HEK293 (cell line): ENCODE measurements around the gene G6PD.

Experiments used
- GLIS2 ChIP-seq: fragments of 450-650 bp; formaldehyde crosslinking; IDR thresholded peaks from 2 replicates; pipeline ENCODE4 v1.5.1; 2016; ENCODE audit warnings: missing biosample characterization, missing genetic modification characterization
- HOXC10 ChIP-seq: sonication (generic); formaldehyde crosslinking; IDR thresholded peaks from 2 replicates; pipeline ENCODE4 v1.8.1; 2023; ENCODE audit warnings: mild to moderate bottlenecking, missing genetic modification reagents
- KLF8 ChIP-seq: fragments of 450-650 bp; formaldehyde crosslinking; IDR thresholded peaks from 2 replicates; pipeline ENCODE4 v1.5.1; 2016; ENCODE audit warnings: missing biosample characterization, missing genetic modification characterization
- OVOL3 ChIP-seq: fragments of 450-650 bp; formaldehyde crosslinking; IDR thresholded peaks from 2 replicates; pipeline ENCODE4 v1.5.1; 2016; ENCODE audit warnings: missing biosample characterization, missing genetic modification characterization
- PRDM4 ChIP-seq: fragments of 450-650 bp; formaldehyde crosslinking; IDR thresholded peaks from 2 replicates; pipeline ENCODE4 v1.5.1; 2017; ENCODE audit warnings: missing biosample characterization, missing genetic modification characterization
- SALL2 ChIP-seq: fragments of 450-650 bp; formaldehyde crosslinking; IDR thresholded peaks from 2 replicates; pipeline ENCODE4 v1.5.0; 2017; ENCODE audit warnings: missing biosample characterization, mild to moderate bottlenecking, missing genetic modification characterization, borderline replicate concordance
- SCRT2 ChIP-seq: fragments of 450-650 bp; formaldehyde crosslinking; IDR thresholded peaks from 2 replicates; pipeline ENCODE4 v1.5.1; 2016; ENCODE audit warnings: missing biosample characterization, missing genetic modification characterization
- ZBTB17 ChIP-seq: fragments of 450-650 bp; formaldehyde crosslinking; IDR thresholded peaks from 2 replicates; pipeline ENCODE4 v1.5.1; 2016; ENCODE audit warnings: missing biosample characterization, missing genetic modification characterization
- ZEB2 ChIP-seq: fragments of 450-650 bp; formaldehyde crosslinking; IDR thresholded peaks from 2 replicates; pipeline ENCODE4 v1.5.1; 2016; ENCODE audit warnings: missing biosample characterization, missing genetic modification characterization
- ZFP69B ChIP-seq: fragments of 450-650 bp; formaldehyde crosslinking; IDR thresholded peaks from 2 replicates; pipeline ENCODE4 v1.5.1; 2016; ENCODE audit warnings: missing biosample characterization, missing genetic modification characterization
- ZIC2 ChIP-seq: fragments of 450-650 bp; formaldehyde crosslinking; IDR thresholded peaks from 2 replicates; pipeline ENCODE4 v1.5.1; 2016; ENCODE audit warnings: missing biosample characterization, missing genetic modification characterization
- ZNF10 ChIP-seq: fragments of 450-650 bp; formaldehyde crosslinking; IDR thresholded peaks from 2 replicates; pipeline ENCODE4 v1.5.1; 2017; ENCODE audit warnings: missing biosample characterization, missing genetic modification characterization
- ZNF169 ChIP-seq: fragments of 450-650 bp; formaldehyde crosslinking; IDR thresholded peaks from 2 replicates; pipeline ENCODE4 v1.5.1; 2016; ENCODE audit warnings: missing biosample characterization, missing genetic modification characterization
- ZNF18 ChIP-seq: fragments of 450-650 bp; formaldehyde crosslinking; IDR thresholded peaks from 2 replicates; pipeline ENCODE4 v1.5.1; 2016; ENCODE audit warnings: missing biosample characterization, missing genetic modification characterization
- ZNF221 ChIP-seq: fragments of 450-650 bp; formaldehyde crosslinking; IDR thresholded peaks from 2 replicates; pipeline ENCODE4 v1.5.1; 2017; ENCODE audit warnings: missing biosample characterization, missing genetic modification characterization, borderline replicate concordance
- ZNF274 ChIP-seq, 2 experiments: fragments of 200-500 bp in 1 of 2; fragments of 450-650 bp in 1 of 2; sonication (Bioruptor generic) in 1 of 2; formaldehyde crosslinking in 1 of 2; IDR thresholded peaks; 2 replicates each; pipeline versions ENCODE4 v1.5.1 to v1.6.1; 2014 to 2016; ENCODE audit warnings: borderline replicate concordance in 1 of 2, inconsistent platforms in 1 of 2, low read length in 1 of 2, missing biosample characterization in 1 of 2, missing genetic modification characterization in 1 of 2
- ZNF37A ChIP-seq: fragments of 450-650 bp; IDR thresholded peaks from 2 replicates; pipeline ENCODE4 v1.5.1; 2018; ENCODE audit warnings: missing biosample characterization, missing genetic modification characterization
- ZNF416 ChIP-seq: fragments of 450-650 bp; formaldehyde crosslinking; IDR thresholded peaks from 2 replicates; pipeline ENCODE4 v1.5.1; 2016; ENCODE audit warnings: missing biosample characterization, missing genetic modification characterization
- ZNF600 ChIP-seq: fragments of 450-650 bp; formaldehyde crosslinking; IDR thresholded peaks from 2 replicates; pipeline ENCODE4 v1.5.1; 2016; ENCODE audit warnings: missing biosample characterization, missing genetic modification characterization
- ZNF677 ChIP-seq: fragments of 450-650 bp; IDR thresholded peaks from 2 replicates; pipeline ENCODE4 v1.5.0; 2018; ENCODE audit warnings: missing biosample characterization, mild to moderate bottlenecking, missing genetic modification characterization, moderate library complexity
- ZNF692 ChIP-seq: fragments of 450-650 bp; formaldehyde crosslinking; IDR thresholded peaks from 2 replicates; pipeline ENCODE4 v1.5.1; 2016; ENCODE audit warnings: missing biosample characterization, missing genetic modification characterization
- ZNF76 ChIP-seq: fragments of 450-650 bp; formaldehyde crosslinking; IDR thresholded peaks from 2 replicates; pipeline ENCODE4; 2016; ENCODE audit warnings: low read depth, missing biosample characterization, missing genetic modification characterization, borderline replicate concordance
- ZSCAN30 ChIP-seq: fragments of 450-650 bp; IDR thresholded peaks from 2 replicates; pipeline ENCODE4 v1.5.1; 2018; ENCODE audit warnings: missing biosample characterization, mild to moderate bottlenecking, missing genetic modification characterization, moderate library complexity
- TF ChIP-seq, protein P1 (sequence below): fragments of 450-650 bp; IDR thresholded peaks from 2 replicates; pipeline ENCODE4 v1.5.1; 2018; ENCODE audit warnings: missing biosample characterization, mild to moderate bottlenecking, missing genetic modification characterization
- TF ChIP-seq, protein P2 (sequence below): fragments of 450-650 bp; formaldehyde crosslinking; IDR thresholded peaks from 2 replicates; pipeline ENCODE4 v1.5.1; 2016; ENCODE audit warnings: missing biosample characterization, missing genetic modification characterization
- TF ChIP-seq, protein P3 (sequence below): fragments of 450-650 bp; formaldehyde crosslinking; IDR thresholded peaks from 2 replicates; pipeline ENCODE4 v1.5.1; 2016; ENCODE audit warnings: missing biosample characterization, missing genetic modification characterization

The G6PD gene

GRCh38 chrX:154546354-154547244 lies at the start of gene G6PD (continued):
- TF ChIP-seq ZNF600 (tag by site-specific recombination) (peak; percentile 11; the same call in 1 of the 2 replicates), ZNF274 (IDR thresholded peaks at IDR 0.05; ENCODE audit: low read length) (no peak), ZNF274 (tag by site-specific recombination; IDR thresholded peaks at IDR 0.05; ENCODE audit: borderline replicate concordance) (no peak), GLIS2 (0 out of 2 replicates have a peak, but pooled peaks have one; percentile 14), SCRT2 (tag by site-specific recombination) (no peak), ZBTB17 (tag by site-specific recombination) (peak; percentile 29), ZNF169 (no peak), ZEB2 (no peak), OVOL3 (tag by site-specific recombination) (no peak), ZFP69B (tag by site-specific recombination) (0 out of 2 replicates have a peak, but pooled peaks have one; percentile 37), ZNF37A (tag by site-specific recombination) (no peak), ZIC2 (no peak), KLF8 (tag by site-specific recombination) (no peak), ZNF416 (tag by site-specific recombination) (no peak), ZNF10 (tag by site-specific recombination) (no peak), ZSCAN30 (tag by site-specific recombination) (no peak), ZNF18 (no peak), HOXC10 (CRISPR knock-in tag) (no peak), ZNF692 (tag by site-specific recombination) (peak; percentile 77), ZNF221 (tag by site-specific recombination) (no peak), ZNF76 (tag by site-specific recombination) (no peak), ZNF677 (tag by site-specific recombination) (0 out of 2 replicates have a peak, but pooled peaks have one; percentile 20), SALL2 (tag by site-specific recombination) (no peak), PRDM4 (no peak; the same call in 1 of the 2 replicates)
- TF ChIP-seq, protein P1, sequence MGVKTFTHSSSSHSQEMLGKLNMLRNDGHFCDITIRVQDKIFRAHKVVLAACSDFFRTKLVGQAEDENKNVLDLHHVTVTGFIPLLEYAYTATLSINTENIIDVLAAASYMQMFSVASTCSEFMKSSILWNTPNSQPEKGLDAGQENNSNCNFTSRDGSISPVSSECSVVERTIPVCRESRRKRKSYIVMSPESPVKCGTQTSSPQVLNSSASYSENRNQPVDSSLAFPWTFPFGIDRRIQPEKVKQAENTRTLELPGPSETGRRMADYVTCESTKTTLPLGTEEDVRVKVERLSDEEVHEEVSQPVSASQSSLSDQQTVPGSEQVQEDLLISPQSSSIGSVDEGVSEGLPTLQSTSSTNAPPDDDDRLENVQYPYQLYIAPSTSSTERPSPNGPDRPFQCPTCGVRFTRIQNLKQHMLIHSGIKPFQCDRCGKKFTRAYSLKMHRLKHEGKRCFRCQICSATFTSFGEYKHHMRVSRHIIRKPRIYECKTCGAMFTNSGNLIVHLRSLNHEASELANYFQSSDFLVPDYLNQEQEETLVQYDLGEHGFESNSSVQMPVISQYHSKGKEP (tag by site-specific recombination): no peak
- TF ChIP-seq, protein P2, sequence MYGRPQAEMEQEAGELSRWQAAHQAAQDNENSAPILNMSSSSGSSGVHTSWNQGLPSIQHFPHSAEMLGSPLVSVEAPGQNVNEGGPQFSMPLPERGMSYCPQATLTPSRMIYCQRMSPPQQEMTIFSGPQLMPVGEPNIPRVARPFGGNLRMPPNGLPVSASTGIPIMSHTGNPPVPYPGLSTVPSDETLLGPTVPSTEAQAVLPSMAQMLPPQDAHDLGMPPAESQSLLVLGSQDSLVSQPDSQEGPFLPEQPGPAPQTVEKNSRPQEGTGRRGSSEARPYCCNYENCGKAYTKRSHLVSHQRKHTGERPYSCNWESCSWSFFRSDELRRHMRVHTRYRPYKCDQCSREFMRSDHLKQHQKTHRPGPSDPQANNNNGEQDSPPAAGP (tag by site-specific recombination): 0 out of 2 replicates have a peak, but pooled peaks have one; percentile 1
- TF ChIP-seq, protein P3, sequence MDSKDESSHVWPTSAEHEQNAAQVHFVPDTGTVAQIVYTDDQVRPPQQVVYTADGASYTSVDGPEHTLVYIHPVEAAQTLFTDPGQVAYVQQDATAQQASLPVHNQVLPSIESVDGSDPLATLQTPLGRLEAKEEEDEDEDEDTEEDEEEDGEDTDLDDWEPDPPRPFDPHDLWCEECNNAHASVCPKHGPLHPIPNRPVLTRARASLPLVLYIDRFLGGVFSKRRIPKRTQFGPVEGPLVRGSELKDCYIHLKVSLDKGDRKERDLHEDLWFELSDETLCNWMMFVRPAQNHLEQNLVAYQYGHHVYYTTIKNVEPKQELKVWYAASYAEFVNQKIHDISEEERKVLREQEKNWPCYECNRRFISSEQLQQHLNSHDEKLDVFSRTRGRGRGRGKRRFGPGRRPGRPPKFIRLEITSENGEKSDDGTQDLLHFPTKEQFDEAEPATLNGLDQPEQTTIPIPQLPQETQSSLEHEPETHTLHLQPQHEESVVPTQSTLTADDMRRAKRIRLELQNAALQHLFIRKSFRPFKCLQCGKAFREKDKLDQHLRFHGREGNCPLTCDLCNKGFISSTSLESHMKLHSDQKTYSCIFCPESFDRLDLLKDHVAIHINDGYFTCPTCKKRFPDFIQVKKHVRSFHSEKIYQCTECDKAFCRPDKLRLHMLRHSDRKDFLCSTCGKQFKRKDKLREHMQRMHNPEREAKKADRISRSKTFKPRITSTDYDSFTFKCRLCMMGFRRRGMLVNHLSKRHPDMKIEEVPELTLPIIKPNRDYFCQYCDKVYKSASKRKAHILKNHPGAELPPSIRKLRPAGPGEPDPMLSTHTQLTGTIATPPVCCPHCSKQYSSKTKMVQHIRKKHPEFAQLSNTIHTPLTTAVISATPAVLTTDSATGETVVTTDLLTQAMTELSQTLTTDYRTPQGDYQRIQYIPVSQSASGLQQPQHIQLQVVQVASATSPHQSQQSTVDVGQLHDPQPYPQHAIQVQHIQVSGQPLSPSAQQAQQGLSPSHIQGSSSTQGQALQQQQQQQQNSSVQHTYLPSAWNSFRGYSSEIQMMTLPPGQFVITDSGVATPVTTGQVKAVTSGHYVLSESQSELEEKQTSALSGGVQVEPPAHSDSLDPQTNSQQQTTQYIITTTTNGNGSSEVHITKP (tag by site-specific recombination): peak; percentile 52
